NT2/D1 (cell line): ENCODE data around the gene PLIN4.

Experiments used
- SUZ12 ChIP-seq: IDR thresholded peaks from 2 replicates; pipeline ENCODE4 v1.6.1; 2011; ENCODE audit not compliant: insufficient read length, insufficient read depth; ENCODE audit errors: extremely low read depth
- YY1 ChIP-seq: IDR thresholded peaks from 2 replicates; pipeline ENCODE4 v1.6.1; 2011; ENCODE audit not compliant: insufficient read length, insufficient read depth
- ZNF274 ChIP-seq: IDR thresholded peaks from 2 replicates; pipeline ENCODE4 v1.6.1; 2011; ENCODE audit warnings: mild to moderate bottlenecking, low read depth, low read length

GRCh38 chr19:4566402-4567051 lies 48.2 kb upstream of the PLIN4 start:
- TF ChIP-seq SUZ12: no peak
- TF ChIP-seq YY1: no peak
- TF ChIP-seq ZNF274: no peak
